ENCODE results near the gene LIMK1. TPM values are rescaled to one million over a fixed set of nuclear protein-coding genes. Genes with fewer than 3 reads are reported as not detected.

The LIMK1 gene
- 8.8 TPM for polyA plus RNA-seq (2013)

DNA sequence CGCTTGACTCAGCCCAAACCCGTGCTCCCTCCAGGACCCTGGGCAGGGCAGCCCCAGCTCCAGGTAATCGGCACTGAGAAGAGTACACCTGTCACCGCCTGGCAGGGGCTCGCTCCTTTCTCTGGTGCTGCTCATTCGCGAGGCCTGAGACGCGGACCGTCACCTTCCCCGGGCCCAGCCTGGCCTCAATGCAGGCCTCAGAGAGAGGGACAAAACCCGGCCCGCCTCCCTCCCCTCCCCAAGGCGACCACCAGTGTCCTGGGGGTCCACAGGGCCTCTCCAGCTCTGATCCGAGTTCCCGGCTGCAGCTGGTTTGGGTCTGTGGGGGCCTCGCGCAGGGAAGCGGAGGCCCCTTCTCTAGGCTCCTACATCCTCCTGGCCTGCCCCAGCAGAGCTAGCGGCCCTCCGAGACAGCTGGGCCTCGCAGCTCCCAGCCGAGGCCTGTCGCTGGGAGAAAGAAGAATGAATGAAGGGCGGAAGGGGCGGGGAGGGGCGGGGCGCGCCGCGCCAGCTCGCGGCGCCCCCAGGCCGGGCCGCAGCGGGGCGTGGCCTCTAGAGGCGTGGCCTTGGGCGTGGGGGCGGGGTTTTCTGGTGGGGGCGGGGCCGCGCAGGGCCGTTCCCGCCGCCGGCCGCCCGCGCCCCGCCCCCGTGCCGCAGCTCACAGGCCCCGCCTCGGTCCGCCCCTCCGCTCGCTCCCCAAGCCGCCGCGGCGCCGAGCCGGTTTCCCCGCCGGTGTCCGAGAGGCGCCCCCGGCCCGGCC is at the start of gene LIMK1:
TSS of gene LIMK1 (plus strand) at position 688 of the 760 bp plus-strand sequence. CDS start 187 bp downstream, outside the sequence.
- peaks cover 0 to 16% (median 4%) of the 10 kb centered on the region in 4 experiments for H3K36me3 ChIP-seq (ENCODE audit: control insufficient read depth in 4 of 4, insufficient read depth in 4 of 4, low read length in 3 of 4)
- peak within 1 kb of the TSS; percentile 24 to 75 (median 61) for H3K4me3 ChIP-seq (ENCODE audit: control insufficient read depth in 1 of 7, extremely low read depth in 1 of 7, insufficient read depth in 4 of 7, low read depth in 2 of 7, low read length in 6 of 7)
- peaks cover 0 to 27% (median 18%) of the 10 kb centered on the region in 4 experiments for H3K4me1 ChIP-seq (ENCODE audit: control extremely low read depth in 1 of 4, control insufficient read depth in 4 of 4, insufficient read depth in 4 of 4, low read length in 3 of 4)
- H3K9me3 ChIP-seq (ENCODE audit: control extremely low read depth in 1 of 5, control insufficient read depth in 4 of 5, insufficient read depth in 2 of 5, low read depth in 1 of 5, low read length in 4 of 5) = no peaks in the 10 kb centered on the region
- H3K27me3 ChIP-seq (replicated peaks in 2 of 5; ENCODE audit: control insufficient read depth in 4 of 5, insufficient read depth in 5 of 5, low read length in 4 of 5) = no peaks in the 10 kb centered on the region
- H3K27ac ChIP-seq (ENCODE audit: insufficient read depth in 1 of 2, low read depth in 1 of 2, low read length in 2 of 2, poor library complexity in 1 of 2, severe bottlenecking in 2 of 2) = peak within 1 kb of the TSS in 1 of 2 experiments; percentile 54
- ChIA-PET POLR2A (interaction anchor here (0.5 to 1.3 kb wide), 3 partner anchors 11 to 306 kb away, joined by 3 read pairs; no protein-coding TSS in a partner anchor), CTCF (interaction anchor here (0.7 to 0.9 kb wide), 2 partner anchors 29 to 92 kb away, joined by 3 read pairs; no protein-coding TSS in a partner anchor)
- 17% methylated on average over 45 of the region's 71 CpGs for WGBS (ENCODE audit: insufficient coverage)
- peak; percentile 71 to 84 (median 83) for DNase-seq

DNA sequence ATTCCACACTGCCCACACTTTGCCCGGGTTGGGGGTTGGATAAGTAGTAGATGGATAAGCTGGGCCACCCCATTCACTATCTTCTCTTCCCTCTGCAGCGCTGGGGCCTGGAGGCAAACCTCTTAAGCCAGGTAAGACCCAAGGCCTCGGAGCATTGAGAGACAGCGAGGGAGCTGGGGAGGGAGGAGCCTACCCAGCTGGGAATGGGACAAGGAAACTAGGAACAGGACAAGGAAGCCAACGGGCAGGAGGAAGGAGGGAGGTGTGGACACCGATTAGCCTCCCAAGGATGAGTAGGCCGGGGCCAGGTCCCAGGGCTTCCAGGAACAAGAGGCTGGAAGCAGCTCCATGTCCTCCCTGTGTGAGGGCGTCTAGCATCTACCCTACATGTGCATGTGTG is 46.0 kb upstream of the LIMK1 start:
- Histone ChIP-seq H3K4me3 (ENCODE audit: control insufficient read depth in 1 of 7, extremely low read depth in 1 of 7, insufficient read depth in 4 of 7, low read depth in 2 of 7, low read length in 6 of 7) (no peak overlapping the region), H3K27me3 (replicated peaks in 2 of 5; ENCODE audit: control insufficient read depth in 4 of 5, insufficient read depth in 5 of 5, low read length in 4 of 5) (no peaks in the 10 kb centered on the region), H3K36me3 (ENCODE audit: control insufficient read depth in 4 of 4, insufficient read depth in 4 of 4, low read length in 3 of 4) (peaks cover 0 to 53% (median under 1%) of the 10 kb centered on the region in 4 experiments), H3K4me1 (ENCODE audit: control extremely low read depth in 1 of 4, control insufficient read depth in 4 of 4, insufficient read depth in 4 of 4, low read length in 3 of 4) (peaks cover 0 to 24% (median 9%) of the 10 kb centered on the region in 4 experiments), H3K27ac (ENCODE audit: insufficient read depth in 1 of 2, low read depth in 1 of 2, low read length in 2 of 2, poor library complexity in 1 of 2, severe bottlenecking in 2 of 2) (no peak overlapping the region), H3K9me3 (ENCODE audit: control extremely low read depth in 1 of 5, control insufficient read depth in 4 of 5, insufficient read depth in 2 of 5, low read depth in 1 of 5, low read length in 4 of 5) (no peaks in the 10 kb centered on the region)
- ChIA-PET CTCF (interaction anchor here (3.3 kb wide), 1 partner anchor 10 kb away, joined by 16 read pairs; the partner anchor contains the start of gene ELN), POLR2A (no interaction called here)
- no peak for DNase-seq
- WGBS (ENCODE audit: insufficient coverage) = 97% methylated on average over 4 of the region's 8 CpGs

DNA sequence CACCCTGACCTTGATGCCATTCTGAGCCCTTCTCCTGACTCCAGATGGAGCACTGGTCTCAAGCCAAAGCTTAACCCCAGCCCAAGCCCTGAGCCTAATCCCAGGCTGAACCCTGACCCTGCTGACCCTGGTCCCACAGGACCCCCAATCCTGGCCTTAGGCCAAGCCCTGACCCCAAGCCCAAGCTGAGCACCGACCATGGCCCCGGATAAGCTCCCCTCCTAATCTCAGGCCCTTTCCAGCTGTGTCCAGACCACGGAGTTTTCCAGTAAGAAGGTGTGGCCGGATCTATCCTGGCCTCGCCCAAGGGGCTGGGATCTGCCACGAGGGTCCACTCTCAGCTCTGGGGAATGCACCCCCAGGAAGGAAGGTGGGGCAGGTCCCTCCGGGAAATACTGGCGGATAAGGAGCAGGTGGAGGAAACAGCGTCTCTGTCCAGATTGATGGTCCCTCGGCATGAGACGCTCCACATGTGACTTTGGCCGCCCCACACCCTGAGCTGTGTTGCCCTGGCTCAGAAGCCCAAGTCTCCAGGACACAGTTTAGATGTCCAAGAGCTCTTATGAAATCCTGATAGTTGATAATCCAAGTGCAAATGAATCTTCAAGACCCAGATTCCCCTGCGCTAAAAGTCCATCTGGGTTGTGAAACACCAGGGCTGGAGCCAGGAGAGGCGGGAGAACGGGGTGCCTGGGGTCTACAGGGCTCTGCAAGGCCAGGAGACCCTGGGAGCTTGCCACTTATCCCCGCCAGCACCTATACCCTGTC is 45.2 kb upstream of the LIMK1 start:
- 97% methylated on average over 12 of the region's 16 CpGs for WGBS (ENCODE audit: insufficient coverage)
- H3K9me3 ChIP-seq (ENCODE audit: control extremely low read depth in 1 of 5, control insufficient read depth in 4 of 5, insufficient read depth in 2 of 5, low read depth in 1 of 5, low read length in 4 of 5) = no peaks in the 10 kb centered on the region
- H3K4me3 ChIP-seq (ENCODE audit: control insufficient read depth in 1 of 7, extremely low read depth in 1 of 7, insufficient read depth in 4 of 7, low read depth in 2 of 7, low read length in 6 of 7) = no peak overlapping the region
- POLR2A ChIA-PET = no interaction called here
- H3K27ac ChIP-seq (ENCODE audit: insufficient read depth in 1 of 2, low read depth in 1 of 2, low read length in 2 of 2, poor library complexity in 1 of 2, severe bottlenecking in 2 of 2) = no peak overlapping the region
- H3K27me3 ChIP-seq (replicated peaks in 2 of 5; ENCODE audit: control insufficient read depth in 4 of 5, insufficient read depth in 5 of 5, low read length in 4 of 5) = no peaks in the 10 kb centered on the region
- CTCF ChIA-PET = interaction anchor here (1.1 to 3.3 kb wide), 4 partner anchors 8 to 65 kb away, joined by 3 to 16 read pairs (median 8); partner anchors contain the start of gene ELN
- DNase-seq = no peak
- peaks cover 0 to 55% (median under 1%) of the 10 kb centered on the region in 4 experiments for H3K36me3 ChIP-seq (ENCODE audit: control insufficient read depth in 4 of 4, insufficient read depth in 4 of 4, low read length in 3 of 4)
- H3K4me1 ChIP-seq (ENCODE audit: control extremely low read depth in 1 of 4, control insufficient read depth in 4 of 4, insufficient read depth in 4 of 4, low read length in 3 of 4) = peaks cover 0 to 29% (median 9%) of the 10 kb centered on the region in 4 experiments

DNA sequence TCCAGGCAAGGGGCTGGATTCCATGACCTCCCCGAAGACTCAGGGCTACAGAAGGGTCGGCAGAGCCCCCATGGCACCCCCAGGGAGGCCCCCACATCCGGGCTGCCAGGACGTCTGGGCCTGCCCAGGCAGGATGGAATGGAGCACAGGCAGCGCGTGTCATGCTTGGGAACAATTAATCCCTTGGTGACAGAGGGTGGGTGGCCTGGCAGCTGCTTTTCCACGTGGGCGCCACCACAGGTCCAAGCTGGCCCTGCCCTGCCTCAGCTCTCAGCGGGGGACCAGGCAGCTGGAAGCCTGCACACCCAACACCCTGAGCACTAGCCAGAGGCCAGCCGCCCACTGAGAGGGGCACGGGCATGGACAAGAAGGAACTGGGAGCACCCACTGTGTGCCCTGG is 44.3 kb upstream of the LIMK1 start:
- Histone ChIP-seq H3K4me3 (ENCODE audit: control insufficient read depth in 1 of 7, extremely low read depth in 1 of 7, insufficient read depth in 4 of 7, low read depth in 2 of 7, low read length in 6 of 7) (no peak overlapping the region), H3K9me3 (ENCODE audit: control extremely low read depth in 1 of 5, control insufficient read depth in 4 of 5, insufficient read depth in 2 of 5, low read depth in 1 of 5, low read length in 4 of 5) (no peaks in the 10 kb centered on the region), H3K27me3 (replicated peaks in 2 of 5; ENCODE audit: control insufficient read depth in 4 of 5, insufficient read depth in 5 of 5, low read length in 4 of 5) (no peaks in the 10 kb centered on the region), H3K4me1 (ENCODE audit: control extremely low read depth in 1 of 4, control insufficient read depth in 4 of 4, insufficient read depth in 4 of 4, low read length in 3 of 4) (peaks cover 0 to 37% (median 7%) of the 10 kb centered on the region in 4 experiments), H3K27ac (ENCODE audit: insufficient read depth in 1 of 2, low read depth in 1 of 2, low read length in 2 of 2, poor library complexity in 1 of 2, severe bottlenecking in 2 of 2) (no peak overlapping the region), H3K36me3 (ENCODE audit: control insufficient read depth in 4 of 4, insufficient read depth in 4 of 4, low read length in 3 of 4) (peaks cover 0 to 54% (median under 1%) of the 10 kb centered on the region in 4 experiments)
- CTCF ChIA-PET = interaction anchor here (0.7 to 3.3 kb wide), 5 partner anchors 8 to 66 kb away, joined by 3 to 16 read pairs (median 4); partner anchors contain the start of gene ELN
- WGBS (ENCODE audit: insufficient coverage) = 94% methylated on average over 11 of the region's 11 CpGs
- no peak for DNase-seq
- POLR2A ChIA-PET = interaction anchor here (0.6 kb wide), 1 partner anchor 30 kb away, joined by 4 read pairs; no protein-coding TSS in a partner anchor

DNA sequence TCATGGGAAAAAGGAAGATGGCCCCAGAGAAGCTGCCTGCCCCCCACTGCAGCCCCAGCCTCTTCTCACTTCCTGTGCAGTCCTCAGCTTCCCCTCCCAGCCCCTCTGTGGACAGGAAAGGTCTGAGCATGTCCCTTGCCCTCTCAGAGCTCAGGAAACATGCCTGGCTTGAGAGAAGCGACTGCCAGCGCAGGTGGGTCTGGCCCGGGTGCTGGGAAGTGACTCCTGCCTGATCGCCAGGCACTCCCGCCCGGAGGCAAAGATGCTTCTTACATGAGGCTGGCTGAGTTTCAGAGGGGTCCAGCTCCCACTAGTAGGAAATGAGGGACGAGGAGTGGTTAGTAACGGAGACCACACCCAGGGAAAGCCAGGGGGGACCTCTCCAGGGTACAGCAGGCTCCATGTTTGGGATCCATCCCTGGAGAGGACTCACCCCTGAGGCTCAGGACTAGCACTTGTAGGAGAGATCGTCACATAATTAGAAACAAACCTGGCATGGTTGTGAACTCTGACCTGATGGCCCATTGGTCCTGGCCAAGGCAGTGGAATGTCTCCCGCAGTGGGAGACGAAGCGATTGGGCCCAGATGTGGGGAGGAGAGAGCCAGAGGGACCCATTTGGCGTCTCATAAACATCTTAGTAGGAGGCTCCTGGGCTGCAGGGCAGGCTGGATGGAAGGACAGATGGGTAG is 43.4 kb upstream of the LIMK1 start:
- 93% methylated on average over 13 of the region's 13 CpGs for whole genome bisulfite sequencing (ENCODE audit: insufficient coverage)
- DNase-seq = no peak
- CTCF ChIA-PET = interaction anchor here (2.4 kb wide), 1 partner anchor 10 kb away, joined by 11 read pairs; no protein-coding TSS in a partner anchor

DNA sequence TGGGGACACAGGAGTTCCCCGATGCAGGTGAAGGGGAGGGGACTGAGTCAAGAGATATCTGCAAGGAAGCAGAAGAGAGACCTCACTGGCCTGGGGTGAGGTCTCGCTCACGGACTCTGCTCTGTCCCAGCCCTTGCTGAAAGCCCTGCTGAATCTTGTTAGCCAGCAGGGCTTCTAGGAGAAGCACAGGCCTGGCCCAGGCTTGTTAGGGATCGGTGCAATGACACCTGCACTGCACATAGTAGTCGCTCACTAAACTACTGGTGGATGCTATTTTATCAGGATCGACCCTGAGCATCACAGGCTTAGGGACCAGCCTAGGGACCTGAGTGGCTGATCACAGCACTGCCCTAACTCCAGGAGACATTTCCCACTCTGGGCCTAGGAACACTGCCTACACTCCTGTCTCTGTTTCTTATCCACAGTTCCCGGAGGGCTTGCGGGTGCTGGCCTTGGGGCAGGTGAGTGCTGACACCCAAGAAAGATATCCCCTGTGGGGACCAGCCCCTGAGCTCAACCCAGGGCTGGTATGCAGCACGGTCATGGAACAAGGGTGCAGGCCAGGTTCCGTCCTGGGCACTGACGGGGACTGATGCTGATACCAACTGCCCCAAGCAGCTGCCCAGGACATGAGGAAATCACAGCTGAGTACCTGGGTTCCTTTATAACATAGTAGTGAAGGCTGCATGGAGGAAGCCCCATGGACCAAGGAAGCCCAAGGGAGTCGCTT is 42.6 kb upstream of the LIMK1 start:
- ChIA-PET POLR2A (no interaction called here), CTCF (no interaction called here)
- H3K27ac ChIP-seq (ENCODE audit: insufficient read depth in 1 of 2, low read depth in 1 of 2, low read length in 2 of 2, poor library complexity in 1 of 2, severe bottlenecking in 2 of 2) = no peak overlapping the region
- H3K4me1 ChIP-seq (ENCODE audit: control extremely low read depth in 1 of 4, control insufficient read depth in 4 of 4, insufficient read depth in 4 of 4, low read length in 3 of 4) = peaks cover 0 to 41% (median 7%) of the 10 kb centered on the region in 4 experiments
- no peak for DNase-seq
- H3K4me3 ChIP-seq (ENCODE audit: control insufficient read depth in 1 of 7, extremely low read depth in 1 of 7, insufficient read depth in 4 of 7, low read depth in 2 of 7, low read length in 6 of 7) = no peak overlapping the region
- no peaks in the 10 kb centered on the region for H3K27me3 ChIP-seq (replicated peaks in 2 of 5; ENCODE audit: control insufficient read depth in 4 of 5, insufficient read depth in 5 of 5, low read length in 4 of 5)
- WGBS (ENCODE audit: insufficient coverage) = 97% methylated on average over 12 of the region's 12 CpGs
- H3K9me3 ChIP-seq (ENCODE audit: control extremely low read depth in 1 of 5, control insufficient read depth in 4 of 5, insufficient read depth in 2 of 5, low read depth in 1 of 5, low read length in 4 of 5) = no peaks in the 10 kb centered on the region
- peaks cover 0 to 52% (median under 1%) of the 10 kb centered on the region in 4 experiments for H3K36me3 ChIP-seq (ENCODE audit: control insufficient read depth in 4 of 4, insufficient read depth in 4 of 4, low read length in 3 of 4)

More for the DNA sequence above, 43.4 kb upstream of the LIMK1 start:
- peaks cover 0 to 41% (median 7%) of the 10 kb centered on the region in 4 experiments for H3K4me1 ChIP-seq (ENCODE audit: control extremely low read depth in 1 of 4, control insufficient read depth in 4 of 4, insufficient read depth in 4 of 4, low read length in 3 of 4)
- H3K9me3 ChIP-seq (ENCODE audit: control extremely low read depth in 1 of 5, control insufficient read depth in 4 of 5, insufficient read depth in 2 of 5, low read depth in 1 of 5, low read length in 4 of 5) = no peaks in the 10 kb centered on the region
- no peak overlapping the region for H3K27ac ChIP-seq (ENCODE audit: insufficient read depth in 1 of 2, low read depth in 1 of 2, low read length in 2 of 2, poor library complexity in 1 of 2, severe bottlenecking in 2 of 2)
- POLR2A ChIA-PET = no interaction called here
- no peaks in the 10 kb centered on the region for H3K27me3 ChIP-seq (replicated peaks in 2 of 5; ENCODE audit: control insufficient read depth in 4 of 5, insufficient read depth in 5 of 5, low read length in 4 of 5)
- peaks cover 0 to 52% (median under 1%) of the 10 kb centered on the region in 4 experiments for H3K36me3 ChIP-seq (ENCODE audit: control insufficient read depth in 4 of 4, insufficient read depth in 4 of 4, low read length in 3 of 4)
- H3K4me3 ChIP-seq (ENCODE audit: control insufficient read depth in 1 of 7, extremely low read depth in 1 of 7, insufficient read depth in 4 of 7, low read depth in 2 of 7, low read length in 6 of 7) = no peak overlapping the region
